Endothelial cell (in vitro differentiated cells): ENCODE measurements around the gene C14orf119. TPM values are rescaled to one million over a fixed set of nuclear protein-coding genes. Genes with fewer than 3 reads are reported as not detected.

Experiments used
- DNase-seq: peaks from one replicate; pipeline ENCODE4 v3.0.0; 2021; ENCODE audit warnings: low spot score
- H3K27ac Mint-ChIP-seq: one replicate; pipeline ENCODE4 v1.8.0; 2021; ENCODE audit warnings: mixed read lengths, inconsistent platforms; ENCODE audit not compliant: unreplicated experiment
- H3K27me3 Mint-ChIP-seq: one replicate; pipeline ENCODE4 v1.8.0; 2021; ENCODE audit warnings: mild to moderate bottlenecking, moderate library complexity, mixed read lengths, inconsistent platforms; ENCODE audit not compliant: unreplicated experiment
- H3K36me3 Mint-ChIP-seq: one replicate; pipeline ENCODE4 v1.8.0; 2021; ENCODE audit warnings: mild to moderate bottlenecking, low read depth, mixed read lengths, inconsistent platforms; ENCODE audit not compliant: unreplicated experiment
- H3K4me1 Mint-ChIP-seq: one replicate; pipeline ENCODE4 v1.8.0; 2021; ENCODE audit warnings: mild to moderate bottlenecking, mixed read lengths, inconsistent platforms; ENCODE audit not compliant: unreplicated experiment
- H3K4me3 Mint-ChIP-seq: one replicate; pipeline ENCODE4 v1.8.0; 2021; ENCODE audit warnings: mild to moderate bottlenecking, mixed read lengths, inconsistent platforms; ENCODE audit not compliant: unreplicated experiment
- H3K9me3 Mint-ChIP-seq: one replicate; pipeline ENCODE4 v1.8.0; 2021; ENCODE audit warnings: mixed read lengths, inconsistent platforms; ENCODE audit not compliant: unreplicated experiment
- total RNA-seq: library from RNA; stranded (reverse); fragmentation: NEBNext Ultra II Directional; extraction: Animal tissue kit (Norgen Biotek cat#: 25700); gene quantifications from one replicate; pipeline ENCODE4 v1.2.1, GENCODE V29; 2021; ENCODE audit not compliant: unreplicated experiment
- TF ChIP-seq, protein P1 (sequence below): fragments of 200-600 bp; sonication (generic); IDR thresholded peaks from one replicate; pipeline ENCODE4 v1.5.0; 2021; ENCODE audit warnings: antibody characterized with exemption; ENCODE audit not compliant: unreplicated experiment

C14orf119 gene
- total RNA-seq, 1 donor from 2014 or later, result 55.2 TPM

DNA sequence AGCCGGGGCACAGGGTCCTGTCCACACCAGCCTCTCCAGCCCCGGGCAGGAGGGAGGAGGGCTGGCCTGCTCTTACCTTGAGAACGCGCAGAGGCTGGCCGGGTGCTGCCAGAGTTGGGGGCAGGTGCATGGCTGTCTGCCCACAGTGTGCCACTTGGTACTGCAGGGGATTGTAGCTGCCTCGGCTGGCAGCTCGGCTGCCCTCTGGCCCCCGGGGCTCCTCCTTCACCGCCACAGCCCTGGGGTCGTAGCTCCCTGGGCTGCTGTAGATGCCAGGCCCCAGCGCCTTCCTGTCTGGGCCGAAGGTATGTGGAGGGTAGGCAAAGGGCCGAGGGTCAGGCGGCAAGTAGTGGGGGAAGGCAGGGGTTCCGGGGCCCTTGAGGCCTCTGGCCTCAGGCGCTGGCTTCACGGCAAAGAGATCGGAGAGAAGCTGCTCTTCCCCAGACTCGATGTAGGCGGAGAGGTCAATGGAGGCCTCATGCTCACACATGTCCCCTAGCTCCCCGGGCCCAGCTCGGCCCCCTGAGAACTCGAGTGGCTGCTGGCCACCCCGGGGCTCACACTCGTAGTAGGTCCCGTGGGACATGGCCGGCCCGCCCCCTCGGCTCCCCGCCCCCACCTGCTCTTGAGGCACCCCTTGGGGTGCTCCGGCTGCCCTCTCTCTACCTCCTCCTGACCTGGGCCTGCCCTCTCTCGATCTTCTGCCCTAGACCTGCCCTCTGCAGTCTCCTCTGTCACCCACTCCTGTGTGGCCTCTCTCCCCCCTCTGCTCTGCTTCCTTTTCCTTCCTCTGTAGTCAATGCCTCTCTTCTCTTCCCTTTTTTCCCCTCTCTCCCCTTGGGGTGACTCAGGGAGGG lies 23.4 kb downstream of the C14orf119 start, which contains the start of gene CEBPE:
Gene CEBPE, minus strand, starts transcription at position 750 of the 857 bp plus-strand sequence. Its CDS starts 164 bp downstream, at position 586.
- peaks cover 8% of the 10 kb centered on the region for H3K36me3 Mint-ChIP-seq

DNA sequence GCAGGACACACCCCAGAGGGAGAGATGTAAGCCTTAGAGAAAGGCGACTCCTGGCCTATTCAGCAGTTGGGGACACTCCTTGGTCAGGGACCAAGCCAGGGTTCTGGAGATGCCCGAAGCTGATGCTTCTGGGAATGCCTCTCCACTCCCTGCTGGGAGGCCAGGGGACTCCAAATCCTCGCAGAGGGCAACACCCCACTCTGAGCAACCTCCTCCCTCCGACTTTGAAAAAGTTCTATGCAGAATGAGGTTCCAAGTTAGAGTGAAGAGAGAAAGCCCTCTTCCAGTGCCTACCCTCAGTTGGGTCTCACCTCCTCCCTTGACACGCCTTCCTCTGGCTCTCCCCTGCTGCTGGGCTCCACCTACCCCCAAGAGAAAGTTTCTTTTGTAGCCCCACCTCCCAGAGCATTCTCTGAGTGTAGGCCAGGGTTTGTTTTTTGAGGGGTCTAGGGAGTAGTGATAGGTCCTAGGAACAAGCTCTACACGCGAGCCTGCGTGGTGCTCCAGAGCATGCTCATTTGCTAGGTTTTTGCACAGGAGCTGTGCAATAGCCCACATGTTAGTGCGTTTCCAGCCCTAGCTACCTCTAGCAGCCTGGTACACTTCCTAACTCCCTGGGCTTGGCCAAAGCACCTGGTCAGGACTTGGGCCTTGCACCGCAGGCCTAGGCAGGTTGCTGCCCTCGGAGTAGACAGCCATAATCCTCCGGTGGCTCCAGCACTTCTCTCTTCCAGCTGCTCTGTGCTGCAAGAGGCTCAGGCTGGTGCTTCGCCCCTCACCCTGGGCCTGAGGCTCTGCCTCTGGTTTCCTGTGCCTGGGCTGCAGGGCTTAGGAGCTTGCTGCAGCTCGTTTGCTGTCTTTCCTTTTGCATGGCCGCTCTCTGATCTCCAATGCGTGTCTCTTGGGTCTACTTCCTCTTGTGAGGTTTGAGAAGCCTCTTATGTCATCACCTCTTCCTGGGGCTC lies 24.3 kb downstream of the C14orf119 start:
- Mint-ChIP-seq H3K36me3 (peaks cover 4% of the 10 kb centered on the region), H3K4me3 (peak overlapping the region; percentile 66), H3K27ac (peak overlapping the region; percentile 49), H3K27me3 (peaks cover 10% of the 10 kb centered on the region), H3K9me3 (no peaks in the 10 kb centered on the region), H3K4me1 (peaks cover 45% of the 10 kb centered on the region)
- DNase-seq, result no peak
- TF ChIP-seq, protein P1, sequence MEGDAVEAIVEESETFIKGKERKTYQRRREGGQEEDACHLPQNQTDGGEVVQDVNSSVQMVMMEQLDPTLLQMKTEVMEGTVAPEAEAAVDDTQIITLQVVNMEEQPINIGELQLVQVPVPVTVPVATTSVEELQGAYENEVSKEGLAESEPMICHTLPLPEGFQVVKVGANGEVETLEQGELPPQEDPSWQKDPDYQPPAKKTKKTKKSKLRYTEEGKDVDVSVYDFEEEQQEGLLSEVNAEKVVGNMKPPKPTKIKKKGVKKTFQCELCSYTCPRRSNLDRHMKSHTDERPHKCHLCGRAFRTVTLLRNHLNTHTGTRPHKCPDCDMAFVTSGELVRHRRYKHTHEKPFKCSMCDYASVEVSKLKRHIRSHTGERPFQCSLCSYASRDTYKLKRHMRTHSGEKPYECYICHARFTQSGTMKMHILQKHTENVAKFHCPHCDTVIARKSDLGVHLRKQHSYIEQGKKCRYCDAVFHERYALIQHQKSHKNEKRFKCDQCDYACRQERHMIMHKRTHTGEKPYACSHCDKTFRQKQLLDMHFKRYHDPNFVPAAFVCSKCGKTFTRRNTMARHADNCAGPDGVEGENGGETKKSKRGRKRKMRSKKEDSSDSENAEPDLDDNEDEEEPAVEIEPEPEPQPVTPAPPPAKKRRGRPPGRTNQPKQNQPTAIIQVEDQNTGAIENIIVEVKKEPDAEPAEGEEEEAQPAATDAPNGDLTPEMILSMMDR, result no peak

More for the DNA sequence above, 23.4 kb downstream of the C14orf119 start, which contains the start of gene CEBPE:
- peak within 1 kb of the TSS; percentile 66 for H3K4me3 Mint-ChIP-seq
- H3K9me3 Mint-ChIP-seq, result no peaks in the 10 kb centered on the region
- peak within 1 kb of the TSS; percentile 49 for H3K27ac Mint-ChIP-seq
- peaks cover 10% of the 10 kb centered on the region for H3K27me3 Mint-ChIP-seq
- H3K4me1 Mint-ChIP-seq, result peaks cover 41% of the 10 kb centered on the region
- TF ChIP-seq, protein P1, result no peak
- no peak for DNase-seq

DNA sequence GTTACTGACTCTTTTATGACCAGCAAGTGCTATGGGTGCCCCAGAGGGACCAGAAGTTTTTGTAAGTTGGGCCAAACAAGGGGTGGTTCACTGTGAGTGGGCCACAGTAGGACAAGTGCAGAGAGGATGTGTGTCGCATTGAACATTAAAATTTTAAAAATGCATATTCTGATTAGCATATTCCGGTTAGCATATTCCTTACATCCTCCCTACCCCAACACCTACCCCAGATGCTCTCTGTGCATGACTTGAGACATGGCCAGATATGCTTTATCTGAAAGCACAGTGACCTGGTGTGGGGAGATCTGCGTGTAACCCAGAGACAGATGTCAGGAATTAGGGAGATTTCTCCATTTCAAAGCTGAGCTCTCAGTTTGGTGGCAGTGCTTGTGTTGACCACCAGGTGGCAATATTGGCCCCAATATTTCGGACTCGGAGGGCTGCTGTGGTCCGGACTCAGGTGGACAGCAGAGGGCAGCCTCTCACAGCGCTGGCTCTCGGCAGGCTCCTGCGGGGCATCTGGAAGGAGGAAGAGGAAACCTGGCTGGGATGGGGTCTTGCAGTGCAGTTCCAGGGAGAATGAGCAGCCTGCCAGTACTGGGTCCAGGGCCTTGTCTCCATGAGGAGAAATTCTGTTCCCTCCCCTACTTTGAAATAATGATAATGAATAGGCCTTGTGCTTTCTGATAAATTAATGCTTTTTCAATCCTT lies 25.4 kb downstream of the C14orf119 start:
- H3K4me1 Mint-ChIP-seq, result peaks cover 50% of the 10 kb centered on the region
- H3K27me3 Mint-ChIP-seq, result peaks cover 10% of the 10 kb centered on the region
- peak overlapping the region; percentile 66 for H3K4me3 Mint-ChIP-seq
- H3K27ac Mint-ChIP-seq, result peak overlapping the region; percentile 79
- DNase-seq, result peak; percentile 93
- no peaks in the 10 kb centered on the region for H3K9me3 Mint-ChIP-seq
- TF ChIP-seq, protein P1, result peak; percentile 100
- peaks cover 11% of the 10 kb centered on the region for H3K36me3 Mint-ChIP-seq

DNA sequence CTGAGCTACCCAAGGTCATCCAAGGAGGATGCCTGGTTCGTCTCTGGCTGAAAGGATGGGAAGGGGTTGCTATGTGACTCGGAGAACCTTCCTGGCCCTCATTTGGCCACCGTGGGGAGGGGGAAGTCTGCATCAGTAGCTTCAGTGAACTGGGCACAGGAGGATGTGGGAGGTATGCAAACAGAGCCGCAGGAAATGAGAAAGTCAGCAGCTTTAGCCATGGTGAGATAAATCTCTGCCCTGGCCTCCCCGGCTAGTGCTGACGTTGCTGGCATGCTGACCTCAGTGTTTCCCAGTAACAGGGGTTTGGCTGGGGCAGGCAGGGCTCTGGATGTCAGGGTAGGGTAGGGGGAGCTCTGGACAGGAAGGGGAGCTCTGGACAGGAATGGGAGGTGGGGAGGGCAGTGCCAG lies 26.1 kb downstream of the C14orf119 start:
- peak; percentile 43 for DNase-seq
- Mint-ChIP-seq H3K9me3 (no peaks in the 10 kb centered on the region), H3K27ac (peak overlapping the region; percentile 79), H3K27me3 (peaks cover 13% of the 10 kb centered on the region), H3K4me1 (peaks cover 50% of the 10 kb centered on the region), H3K36me3 (peaks cover 14% of the 10 kb centered on the region), H3K4me3 (peak overlapping the region; percentile 57)
- TF ChIP-seq, protein P1, result no peak
